HL-60 (cell line): Measurements from ENCODE around the gene RHOU.

Experiments
- DNase-seq, 2 experiments: peaks; one replicate each; pipeline ENCODE4 v3.0.0-alpha.2; 2010 to 2020; ENCODE audit warnings: low read depth in 1 of 2, low spot score in 1 of 2
- H3K27ac ChIP-seq: fragments of 250-450 bp; sonication (Bioruptor Pico); replicated peaks from 2 replicates; pipeline ENCODE4 v1.5.1; 2020; ENCODE audit warnings: mild to moderate bottlenecking, moderate library complexity
- H3K27me3 ChIP-seq: fragments of 250-450 bp; sonication (Bioruptor Pico); 2 replicates; pipeline ENCODE4 v1.5.1; 2021; ENCODE audit warnings: mild to moderate bottlenecking, moderate library complexity; ENCODE audit not compliant: insufficient read depth, poor library complexity, severe bottlenecking
- H3K4me3 ChIP-seq: replicated peaks from 2 replicates; pipeline ENCODE4 v1.5.1; 2011; ENCODE audit warnings: mild to moderate bottlenecking, control low read depth, low read length; ENCODE audit not compliant: insufficient read depth
- GABPA ChIP-seq: IDR thresholded peaks from 2 replicates; pipeline ENCODE4 v1.6.1; 2012; ENCODE audit warnings: low read depth
- POLR2AphosphoS5 ChIP-seq: IDR thresholded peaks from 2 replicates; pipeline ENCODE4 v1.6.1; 2012; ENCODE audit warnings: low read depth
- REST ChIP-seq: IDR thresholded peaks from 2 replicates; pipeline ENCODE4 v1.6.1; 2012; ENCODE audit warnings: low read depth; ENCODE audit not compliant: insufficient replicate concordance
- SPI1 ChIP-seq: IDR thresholded peaks from 2 replicates; pipeline ENCODE4 v1.6.1; 2012; ENCODE audit warnings: low read depth, mild to moderate bottlenecking, borderline replicate concordance
- TF ChIP-seq, protein P1 (sequence below): IDR thresholded peaks from one replicate; pipeline ENCODE4 v1.5.1; 2011; ENCODE audit warnings: low read length, control low read depth, inconsistent platforms; ENCODE audit not compliant: insufficient read depth

The RHOU gene

GRCh38 chr1:228748431-228748830 is 13.2 kb downstream of the RHOU start:
- Histone ChIP-seq H3K27me3 (no peaks in the 10 kb centered on the region), H3K4me3 (no peak overlapping the region), H3K27ac (no peak overlapping the region)
- TF ChIP-seq POLR2AphosphoS5 (no peak), SPI1 (no peak), GABPA (no peak), REST (no peak)
- TF ChIP-seq, protein P1, sequence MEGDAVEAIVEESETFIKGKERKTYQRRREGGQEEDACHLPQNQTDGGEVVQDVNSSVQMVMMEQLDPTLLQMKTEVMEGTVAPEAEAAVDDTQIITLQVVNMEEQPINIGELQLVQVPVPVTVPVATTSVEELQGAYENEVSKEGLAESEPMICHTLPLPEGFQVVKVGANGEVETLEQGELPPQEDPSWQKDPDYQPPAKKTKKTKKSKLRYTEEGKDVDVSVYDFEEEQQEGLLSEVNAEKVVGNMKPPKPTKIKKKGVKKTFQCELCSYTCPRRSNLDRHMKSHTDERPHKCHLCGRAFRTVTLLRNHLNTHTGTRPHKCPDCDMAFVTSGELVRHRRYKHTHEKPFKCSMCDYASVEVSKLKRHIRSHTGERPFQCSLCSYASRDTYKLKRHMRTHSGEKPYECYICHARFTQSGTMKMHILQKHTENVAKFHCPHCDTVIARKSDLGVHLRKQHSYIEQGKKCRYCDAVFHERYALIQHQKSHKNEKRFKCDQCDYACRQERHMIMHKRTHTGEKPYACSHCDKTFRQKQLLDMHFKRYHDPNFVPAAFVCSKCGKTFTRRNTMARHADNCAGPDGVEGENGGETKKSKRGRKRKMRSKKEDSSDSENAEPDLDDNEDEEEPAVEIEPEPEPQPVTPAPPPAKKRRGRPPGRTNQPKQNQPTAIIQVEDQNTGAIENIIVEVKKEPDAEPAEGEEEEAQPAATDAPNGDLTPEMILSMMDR, result no peak
- DNase-seq, result no peak

DNA sequence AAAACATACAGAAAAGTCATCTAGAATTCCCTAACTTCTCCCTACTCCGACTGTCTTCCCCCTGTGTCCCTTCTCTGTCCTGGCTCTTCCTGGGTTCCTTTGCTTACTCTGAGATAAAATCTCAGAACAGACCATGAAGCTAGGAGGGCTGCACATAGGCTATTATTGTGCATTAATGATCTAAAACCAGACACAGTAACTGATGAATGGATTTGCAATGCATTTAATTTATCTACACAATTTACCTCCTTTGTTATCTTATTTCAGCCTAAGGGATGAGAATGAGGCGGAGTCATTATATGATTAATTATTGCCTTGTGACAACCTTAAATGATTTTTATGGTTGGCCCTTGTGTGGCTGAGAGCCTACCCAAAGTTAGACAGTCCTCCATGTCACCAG is 14.5 kb downstream of the RHOU start:
- Histone ChIP-seq H3K27me3 (no peaks in the 10 kb centered on the region), H3K27ac (no peak overlapping the region), H3K4me3 (no peak overlapping the region)
- TF ChIP-seq SPI1, result no peak
- TF ChIP-seq, protein P1, result no peak
- no peak for TF ChIP-seq REST
- no peak for TF ChIP-seq GABPA
- no peak for TF ChIP-seq POLR2AphosphoS5
- no peak for DNase-seq

DNA sequence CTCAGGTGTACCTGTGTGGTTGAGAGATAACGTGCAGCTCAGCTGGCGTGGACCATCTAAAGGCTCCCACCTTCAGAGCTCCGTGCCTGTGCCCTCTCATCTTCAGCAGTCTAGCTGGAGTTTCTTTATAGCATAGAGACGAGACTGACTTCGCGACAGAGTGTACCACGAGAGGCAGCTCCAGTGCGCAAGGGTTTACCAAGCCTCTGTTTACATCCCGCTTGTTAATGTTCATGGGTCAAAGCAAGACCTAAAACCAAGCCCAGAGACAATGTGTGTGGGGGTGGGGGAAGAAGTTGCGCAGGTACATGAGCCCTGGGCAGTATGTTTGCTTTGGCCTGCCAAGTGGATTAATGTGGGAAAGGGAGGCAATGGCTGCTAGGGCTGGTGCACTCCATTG is 15.6 kb downstream of the RHOU start:
- DNase-seq, result no peak
- no peak overlapping the region for H3K4me3 ChIP-seq
- no peaks in the 10 kb centered on the region for H3K27me3 ChIP-seq
- TF ChIP-seq SPI1 (no peak), GABPA (no peak), POLR2AphosphoS5 (no peak), REST (no peak)
- TF ChIP-seq, protein P1, result no peak
- H3K27ac ChIP-seq, result no peak overlapping the region
